Gastroesophageal sphincter (tissue), 4 donors: ENCODE measurements around the gene KRTAP10-9. TPM values are rescaled to one million over a fixed set of nuclear protein-coding genes. Genes with fewer than 3 reads are reported as not detected.

Experiments
- ATAC-seq: fragments of 150-250 bp; one replicate; pipeline ENCODE4 v1.9.1; 2016; ENCODE audit warnings: mild to moderate bottlenecking, moderate library complexity
- H3K27ac ChIP-seq, 4 donors: fragments of 200-600 bp; sonication (generic) in 3 of 4; 1 replicate in 3 of 4; 2 replicates in 1 of 4; pipeline ENCODE4 v1.5.1; 2016 to 2019
- H3K27me3 ChIP-seq: fragments of 200-600 bp; sonication (generic); one replicate; pipeline ENCODE4 v1.5.1; 2019
- H3K36me3 ChIP-seq, 2 donors: fragments of 200-600 bp; sonication (generic); one replicate each; pipeline ENCODE4 v1.5.1; 2019; ENCODE audit warnings: control low read depth in 1 of 2
- H3K4me1 ChIP-seq, 3 donors: fragments of 200-600 bp; sonication (generic); 1 replicate in 2 of 3; 2 replicates in 1 of 3; pipeline ENCODE4 v1.5.1; 2016 to 2019; ENCODE audit warnings: control low read depth in 2 of 3
- H3K4me3 ChIP-seq, 2 donors: fragments of 200-600 bp; sonication (generic); one replicate each; pipeline ENCODE4 v1.5.1; 2019; ENCODE audit warnings: mild to moderate bottlenecking in 1 of 2, moderate library complexity in 1 of 2
- H3K9me3 ChIP-seq, 3 donors: fragments of 200-600 bp; sonication (generic); one replicate each; pipeline ENCODE4 v1.5.1; 2017 to 2019; ENCODE audit warnings: control low read depth in 2 of 3
- EP300 ChIP-seq: sonication (generic); formaldehyde crosslinking; IDR thresholded peaks from one replicate; pipeline ENCODE4 v1.6.1; 2017; ENCODE audit warnings: antibody characterized with exemption, mild to moderate bottlenecking
- POLR2A ChIP-seq, 2 donors: fragments of 450-650 bp; IDR thresholded peaks; one replicate each; pipeline ENCODE4 v1.6.1; 2017; ENCODE audit warnings: antibody characterized with exemption in 2 of 2, mild to moderate bottlenecking in 2 of 2, moderate library complexity in 1 of 2
- POLR2AphosphoS5 ChIP-seq: sonication (generic); formaldehyde crosslinking; IDR thresholded peaks from one replicate; pipeline ENCODE4 v1.6.1; 2017; ENCODE audit warnings: antibody characterized with exemption
- whole genome bisulfite sequencing, 2 donors: methylation state at CpG; one replicate each; pipeline ENCODE4 v1.1.5; 2018; ENCODE audit warnings: low coverage in 1 of 2; 5-methylcytosine and 5-hydroxymethylcytosine counted together
- total RNA-seq, 4 donors: library from RNA; depleted of rRNA; stranded (reverse); fragments of >200 nt; gene quantifications; one replicate each; pipeline ENCODE4 v1.1.0, GENCODE V29; 2016
- TF ChIP-seq, protein P1 (sequence below), 4 experiments: fragments of 200-600 bp in 2 of 4; fragments of 450-650 bp in 2 of 4; sonication (generic) in 1 of 4; IDR thresholded peaks; one replicate each; pipeline ENCODE4 v1.5.1; 2017 to 2019; ENCODE audit warnings: antibody characterized with exemption in 4 of 4, mild to moderate bottlenecking in 2 of 4, moderate library complexity in 2 of 4

The KRTAP10-9 gene
- total RNA-seq, 4 donors from 2014 or later: not detected

- no peaks in the 10 kb centered on the region for H3K4me1 ChIP-seq
- TF ChIP-seq EP300 (no peak), POLR2AphosphoS5 (no peak), POLR2A (IDR thresholded peaks at IDR 0.05) (no peak)
- TF ChIP-seq, protein P1, sequence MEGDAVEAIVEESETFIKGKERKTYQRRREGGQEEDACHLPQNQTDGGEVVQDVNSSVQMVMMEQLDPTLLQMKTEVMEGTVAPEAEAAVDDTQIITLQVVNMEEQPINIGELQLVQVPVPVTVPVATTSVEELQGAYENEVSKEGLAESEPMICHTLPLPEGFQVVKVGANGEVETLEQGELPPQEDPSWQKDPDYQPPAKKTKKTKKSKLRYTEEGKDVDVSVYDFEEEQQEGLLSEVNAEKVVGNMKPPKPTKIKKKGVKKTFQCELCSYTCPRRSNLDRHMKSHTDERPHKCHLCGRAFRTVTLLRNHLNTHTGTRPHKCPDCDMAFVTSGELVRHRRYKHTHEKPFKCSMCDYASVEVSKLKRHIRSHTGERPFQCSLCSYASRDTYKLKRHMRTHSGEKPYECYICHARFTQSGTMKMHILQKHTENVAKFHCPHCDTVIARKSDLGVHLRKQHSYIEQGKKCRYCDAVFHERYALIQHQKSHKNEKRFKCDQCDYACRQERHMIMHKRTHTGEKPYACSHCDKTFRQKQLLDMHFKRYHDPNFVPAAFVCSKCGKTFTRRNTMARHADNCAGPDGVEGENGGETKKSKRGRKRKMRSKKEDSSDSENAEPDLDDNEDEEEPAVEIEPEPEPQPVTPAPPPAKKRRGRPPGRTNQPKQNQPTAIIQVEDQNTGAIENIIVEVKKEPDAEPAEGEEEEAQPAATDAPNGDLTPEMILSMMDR (IDR thresholded peaks at IDR 0.05): no peak
- 40 to 54% methylated on average over 3 to 4 of the region's 17 CpGs for WGBS, 2 donors
- no peaks in the 10 kb centered on the region for H3K36me3 ChIP-seq
- peaks cover 0 to 29% (median 0%) of the 10 kb centered on the region in 3 donors for H3K9me3 ChIP-seq
- H3K4me3 ChIP-seq: no peak overlapping the region
- ATAC-seq: no peak
- peaks cover 64% of the 10 kb centered on the region for H3K27me3 ChIP-seq
- H3K27ac ChIP-seq: no peak overlapping the region
These were observed 10.8 kb upstream of the KRTAP10-9 start for GRCh38 chr21:44615911-44616590.

DNA sequence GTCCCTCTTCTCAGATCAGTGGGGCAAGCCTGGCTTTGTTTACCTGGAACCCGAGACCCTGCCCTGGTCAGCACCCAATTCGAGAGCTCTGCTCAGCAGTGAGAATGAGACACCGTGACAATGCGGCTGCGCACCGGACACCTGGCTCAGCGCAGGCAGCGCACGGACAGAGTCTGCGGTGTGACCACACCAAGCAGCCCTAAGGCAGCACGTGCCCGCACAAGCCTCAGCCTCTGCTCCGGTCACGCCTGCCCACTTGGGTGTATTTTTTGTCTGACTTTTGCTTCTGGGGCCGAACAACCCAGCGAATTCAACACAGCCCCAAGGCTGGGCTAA is 10.3 kb upstream of the KRTAP10-9 start:
- Histone ChIP-seq H3K36me3 (no peaks in the 10 kb centered on the region), H3K27ac (no peak overlapping the region), H3K4me3 (no peak overlapping the region), H3K4me1 (no peaks in the 10 kb centered on the region), H3K27me3 (peaks cover 62% of the 10 kb centered on the region), H3K9me3 (peaks cover 0 to 24% (median 0%) of the 10 kb centered on the region in 3 donors)
- TF ChIP-seq POLR2A (IDR thresholded peaks at IDR 0.05) (no peak), POLR2AphosphoS5 (no peak), EP300 (no peak)
- TF ChIP-seq, protein P1 (IDR thresholded peaks at IDR 0.05): no peak
- WGBS, 2 donors: 70% methylated on average over 2 of the region's 16 CpGs; no CpG with 5 or more reads in 1 of the 2 donors
- ATAC-seq: no peak

DNA sequence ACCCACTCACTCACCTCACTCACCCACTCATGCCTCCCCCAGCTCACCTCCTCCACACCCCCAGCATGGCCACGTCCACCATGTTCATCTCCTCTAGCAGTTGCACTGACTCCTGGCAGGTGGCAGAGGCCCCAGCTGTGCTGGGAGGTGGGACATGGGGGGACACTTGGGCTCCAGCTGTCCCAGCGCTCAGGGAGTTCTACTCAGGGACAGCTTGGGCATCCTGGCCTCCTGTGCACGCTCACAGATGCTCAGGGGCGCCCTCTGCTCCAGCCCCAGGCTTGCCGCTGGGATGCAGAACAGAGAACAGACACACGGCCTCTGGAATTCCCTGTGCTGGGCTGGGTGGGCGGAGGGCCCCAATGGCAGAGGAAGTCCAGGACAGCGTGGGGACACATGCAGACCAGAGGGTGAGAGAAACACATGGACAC is 9.8 kb upstream of the KRTAP10-9 start:
- ATAC-seq: no peak
- no peaks in the 10 kb centered on the region for H3K4me1 ChIP-seq
- no peak for TF ChIP-seq EP300
- TF ChIP-seq POLR2AphosphoS5: no peak
- TF ChIP-seq, protein P1 (IDR thresholded peaks at IDR 0.05): no peak
- TF ChIP-seq POLR2A (IDR thresholded peaks at IDR 0.05): no peak
- peaks cover 56% of the 10 kb centered on the region for H3K27me3 ChIP-seq
- H3K36me3 ChIP-seq: no peaks in the 10 kb centered on the region
- no peak overlapping the region for H3K27ac ChIP-seq
- H3K4me3 ChIP-seq: no peak overlapping the region
- H3K9me3 ChIP-seq: peaks cover 0 to 19% (median 0%) of the 10 kb centered on the region in 3 donors
- no CpG with 5 or more reads among the region's 8 CpGs for WGBS, 2 donors

DNA sequence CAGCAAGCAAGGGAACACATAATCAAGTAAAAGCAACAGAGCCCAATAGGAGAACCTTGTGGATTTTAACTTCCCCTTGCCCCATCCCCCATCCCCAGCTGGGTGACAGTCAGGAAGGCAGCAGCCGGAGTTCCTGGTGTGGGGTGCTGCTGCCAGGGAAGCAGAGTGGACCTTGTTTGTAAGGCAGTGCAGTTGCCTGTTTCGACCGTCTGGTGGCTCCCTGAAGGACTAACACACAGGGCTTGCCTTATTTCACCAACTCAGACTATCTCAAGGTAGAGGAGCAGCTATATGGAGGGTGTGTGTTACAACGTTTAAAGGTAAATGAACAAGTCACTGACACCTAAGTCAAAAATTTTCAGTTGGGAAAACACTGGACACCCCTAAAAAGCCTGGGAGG is 8.4 kb upstream of the KRTAP10-9 start:
- no peak overlapping the region for H3K27ac ChIP-seq
- 8% methylated on average over 3 of the region's 4 CpGs; no CpG with 5 or more reads in 1 of the 2 donors for WGBS, 2 donors
- H3K36me3 ChIP-seq: no peaks in the 10 kb centered on the region
- peaks cover 0 to 30% (median 0%) of the 10 kb centered on the region in 3 donors for H3K9me3 ChIP-seq
- H3K27me3 ChIP-seq: peaks cover 42% of the 10 kb centered on the region
- TF ChIP-seq POLR2AphosphoS5 (no peak), EP300 (no peak), POLR2A (IDR thresholded peaks at IDR 0.05) (no peak)
- TF ChIP-seq, protein P1 (IDR thresholded peaks at IDR 0.05): no peak
- H3K4me1 ChIP-seq: no peaks in the 10 kb centered on the region
- ATAC-seq: peak; percentile 31
- no peak overlapping the region for H3K4me3 ChIP-seq

DNA sequence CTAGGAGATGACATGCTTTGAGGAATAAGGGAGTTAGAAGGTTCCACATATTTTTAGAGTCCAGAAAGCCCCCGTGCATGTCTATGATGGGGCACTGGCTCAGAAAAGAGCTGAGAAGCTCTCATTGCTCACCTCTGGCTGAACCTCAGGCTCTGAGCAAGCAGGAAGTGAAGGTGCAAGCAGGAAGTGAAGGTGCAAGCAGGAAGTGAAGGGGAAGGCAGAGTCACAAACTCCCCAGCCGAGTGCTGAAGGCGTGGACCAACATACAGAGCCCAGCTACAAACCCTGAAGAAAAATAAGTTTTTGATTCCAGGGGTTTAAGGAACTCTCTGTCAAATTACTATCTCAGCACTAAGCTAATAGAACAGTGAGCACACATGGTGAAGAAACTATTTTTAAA is 8.0 kb upstream of the KRTAP10-9 start:
- no peak overlapping the region for H3K4me3 ChIP-seq
- H3K9me3 ChIP-seq: peaks cover 0 to 34% (median 0%) of the 10 kb centered on the region in 3 donors
- no peaks in the 10 kb centered on the region for H3K4me1 ChIP-seq
- no peak for TF ChIP-seq EP300
- TF ChIP-seq POLR2A (IDR thresholded peaks at IDR 0.05): no peak
- TF ChIP-seq, protein P1 (IDR thresholded peaks at IDR 0.05): no peak
- TF ChIP-seq POLR2AphosphoS5: no peak
- 40 to 52% methylated on average over 2 to 3 of the region's 3 CpGs for WGBS, 2 donors
- H3K36me3 ChIP-seq: no peaks in the 10 kb centered on the region
- H3K27ac ChIP-seq: no peak overlapping the region
- H3K27me3 ChIP-seq: peaks cover 38% of the 10 kb centered on the region
- no peak for ATAC-seq
